Small intestine (tissue), 4 donors: ENCODE results near the gene ZNF738. TPM values are rescaled to one million over a fixed set of nuclear protein-coding genes. Genes with fewer than 3 reads are reported as not detected.

ENCODE experiments used
- polyA plus RNA-seq, 4 donors: library from polyadenylated mRNA; stranded (reverse) in 3 of 4; unstranded in 1 of 4; fragments of 200-250 nt in 3 of 4; fragments of 120-200 nt in 1 of 4; gene quantifications; one replicate each; pipeline versions ENCODE4 v1.2.1 to v1.2.3, GENCODE V29; 2013
- donor health status: healthy with polysubstance abuse.
- donor health status: Bipolar disorder and iron deficiency.
- donor health status: healthy.

The ZNF738 gene
- polyA plus RNA-seq, 4 donors, result 0.67 to 18.3 (median 3.1) TPM

Other genes with a start within 250 kb of the ZNF738 start
- gene ZNF431, start 217.0 kb upstream of the ZNF738 start, polyA plus RNA-seq, result 10 to 100 TPM in 1 of 4 donors, 1 to 10 TPM in 3; 2.7 to 31.0 (median 5.5) TPM
- gene ZNF708, start 29.6 kb upstream of the ZNF738 start, polyA plus RNA-seq, result 10 to 100 TPM in 1 of 4 donors, 1 to 10 TPM in 3; 1.8 to 20.8 (median 3.4) TPM
- gene ZNF493, start 38.1 kb downstream of the ZNF738 start, polyA plus RNA-seq, result 10 to 100 TPM in 1 of 4 donors, 1 to 10 TPM in 3; 1.9 to 22.4 (median 3.3) TPM
- gene ZNF429, start 146.6 kb downstream of the ZNF738 start, polyA plus RNA-seq, result 10 to 100 TPM in 1 of 4 donors, 1 to 10 TPM in 3; 3.1 to 26.5 (median 4.9) TPM